Immature natural killer cell (primary cell): ENCODE results near the gene ZNF346. TPM values are rescaled to one million over a fixed set of nuclear protein-coding genes. Genes with fewer than 3 reads are reported as not detected.
"Not testable (repeated sequence)": the region's sequence is repeated elsewhere in the genome, so short reads cannot be mapped to it uniquely, and the experiment has no call there.

Experiments used
- DNase-seq, 3 donors: peaks; one replicate each; pipeline ENCODE4 v3.0.0; 2022; ENCODE audit warnings: mixed read lengths in 1 of 3
- H3K27ac Mint-ChIP-seq, 6 donors: one replicate each; pipeline ENCODE4 v1.8.0; 2020; ENCODE audit warnings: mixed read lengths in 6 of 6, mild to moderate bottlenecking in 5 of 6, inconsistent platforms in 4 of 6, moderate library complexity in 3 of 6
- H3K27me3 Mint-ChIP-seq, 3 donors: one replicate each; pipeline ENCODE4 v1.8.0; 2020 to 2021; ENCODE audit warnings: low read depth in 3 of 3, mild to moderate bottlenecking in 3 of 3, mixed read lengths in 3 of 3, moderate library complexity in 3 of 3, inconsistent platforms in 1 of 3
- H3K36me3 Mint-ChIP-seq, 3 donors: one replicate each; pipeline ENCODE4 v1.8.0; 2020; ENCODE audit warnings: mixed read lengths in 3 of 3, inconsistent platforms in 2 of 3, mild to moderate bottlenecking in 2 of 3
- H3K4me1 Mint-ChIP-seq, 2 donors: one replicate each; pipeline ENCODE4 v1.8.0; 2020; ENCODE audit warnings: inconsistent platforms in 2 of 2, mild to moderate bottlenecking in 2 of 2, mixed read lengths in 2 of 2, moderate library complexity in 1 of 2
- H3K4me3 Mint-ChIP-seq, 5 donors: one replicate each; pipeline ENCODE4 v1.8.0; 2020; ENCODE audit warnings: mild to moderate bottlenecking in 5 of 5, mixed read lengths in 5 of 5, inconsistent platforms in 3 of 5, moderate library complexity in 3 of 5
- H3K9me3 Mint-ChIP-seq, 6 donors: one replicate each; pipeline ENCODE4 v1.8.0; 2020; ENCODE audit warnings: mild to moderate bottlenecking in 6 of 6, mixed read lengths in 6 of 6, inconsistent platforms in 4 of 6, moderate library complexity in 3 of 6
- polyA plus RNA-seq, 3 donors: library from polyadenylated mRNA; unstranded; fragments of 300-500 nt; fragmentation: Illumina TruSeq; gene quantifications; one replicate each; pipeline ENCODE4 v1.2.3, GENCODE V29; 2021

Gene ZNF346
- polyA plus RNA-seq, 3 donors from 2014 or later = 8.8 to 21.5 (median 10.6) TPM

DNA sequence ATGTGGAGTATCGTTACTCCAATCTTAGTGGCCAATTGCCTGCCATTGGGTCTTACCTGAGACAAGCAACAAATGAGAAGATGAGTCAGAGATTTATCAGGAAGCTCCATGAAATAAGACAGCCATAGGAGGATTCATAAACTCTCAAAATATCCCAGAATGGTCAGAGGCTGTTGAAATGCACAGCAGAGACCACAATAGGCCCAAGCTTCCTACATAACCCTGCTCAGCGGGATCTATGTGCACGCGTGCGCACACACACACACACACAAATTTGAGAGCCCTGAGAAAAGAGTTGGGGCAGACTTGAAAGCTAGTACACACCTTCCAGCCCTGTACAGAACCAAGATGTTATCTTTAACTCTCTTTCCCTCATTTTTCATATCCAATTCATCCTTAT is 25.7 kb upstream of the ZNF346 start:
- peaks cover 0 to 7% (median 6%) of the 10 kb centered on the region in 3 donors for H3K36me3 Mint-ChIP-seq
- no peak overlapping the region for H3K4me3 Mint-ChIP-seq
- H3K27me3 Mint-ChIP-seq = no peaks in the 10 kb centered on the region
- H3K9me3 Mint-ChIP-seq = peaks cover 0 to 2% (median 0%) of the 10 kb centered on the region in 6 donors
- H3K27ac Mint-ChIP-seq = peak overlapping the region in 3 of 6 donors; percentile 36 to 79 (median 70)
- no peak for DNase-seq
- H3K4me1 Mint-ChIP-seq = peaks cover 49 to 80% of the 10 kb centered on the region in 2 donors

DNA sequence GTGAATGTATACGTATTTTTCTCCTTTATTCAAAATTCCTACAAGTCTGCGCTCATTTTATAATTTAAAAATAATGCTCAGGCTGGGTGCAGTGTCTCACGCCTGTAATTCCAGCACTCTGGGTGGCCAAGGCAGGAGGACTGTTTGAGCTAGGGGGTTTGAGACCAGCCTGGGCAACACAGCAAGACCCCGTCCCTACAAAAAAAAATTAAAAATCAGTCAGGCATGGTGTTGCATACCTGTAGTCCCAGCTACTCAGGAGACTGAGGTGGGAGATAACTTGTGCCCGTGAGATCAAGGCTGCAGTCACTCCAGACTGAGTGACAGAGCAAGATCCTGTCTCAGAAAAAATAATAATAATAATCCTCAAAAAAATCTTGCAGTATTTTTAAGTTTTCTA is 23.7 kb upstream of the ZNF346 start:
- H3K4me1 Mint-ChIP-seq = peaks cover 47 to 74% of the 10 kb centered on the region in 2 donors
- H3K9me3 Mint-ChIP-seq = peaks cover 0 to 2% (median 0%) of the 10 kb centered on the region in 6 donors
- H3K36me3 Mint-ChIP-seq = peaks cover 0 to 7% (median 6%) of the 10 kb centered on the region in 3 donors
- no peak overlapping the region for H3K27ac Mint-ChIP-seq
- H3K27me3 Mint-ChIP-seq = no peaks in the 10 kb centered on the region
- DNase-seq = no peak
- no peak overlapping the region for H3K4me3 Mint-ChIP-seq

DNA sequence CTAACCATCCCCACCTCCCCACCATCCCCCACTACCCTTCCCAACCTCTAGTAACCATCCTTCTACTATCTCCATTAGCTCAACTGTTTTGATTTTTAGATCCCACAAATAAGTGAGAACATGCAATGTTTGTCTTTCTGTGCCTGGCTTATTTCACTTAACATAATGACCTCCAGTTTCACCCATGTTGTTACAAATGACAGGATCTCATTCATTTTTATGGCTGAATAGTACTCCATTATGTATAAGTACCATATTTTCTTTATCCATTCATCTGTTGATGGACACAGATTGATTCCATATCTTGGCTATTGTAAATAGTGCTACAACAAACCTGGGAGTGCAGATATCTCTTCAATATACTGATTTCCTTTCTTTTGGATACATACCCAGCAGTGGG is 23.0 kb upstream of the ZNF346 start:
- not testable (repeated sequence) for H3K9me3 Mint-ChIP-seq, H3K4me3 Mint-ChIP-seq, H3K27ac Mint-ChIP-seq, H3K27me3 Mint-ChIP-seq, H3K36me3 Mint-ChIP-seq, DNase-seq
- H3K4me1 Mint-ChIP-seq = peaks cover 50 to 74% of the 10 kb centered on the region in 2 donors

- peaks cover 3 to 12% (median 8%) of the 10 kb centered on the region in 3 donors for H3K27me3 Mint-ChIP-seq
- no peak overlapping the region for H3K27ac Mint-ChIP-seq
- DNase-seq = no peak
- peaks cover 41 to 60% of the 10 kb centered on the region in 2 donors for H3K4me1 Mint-ChIP-seq
- peaks cover 0 to 4% (median 0%) of the 10 kb centered on the region in 3 donors for H3K36me3 Mint-ChIP-seq
- H3K4me3 Mint-ChIP-seq = no peak overlapping the region
- H3K9me3 Mint-ChIP-seq = peaks cover 0 to 4% (median 0%) of the 10 kb centered on the region in 6 donors
Measured at GRCh38 chr5:177003649-177004048, 18.8 kb upstream of the ZNF346 start.

DNA sequence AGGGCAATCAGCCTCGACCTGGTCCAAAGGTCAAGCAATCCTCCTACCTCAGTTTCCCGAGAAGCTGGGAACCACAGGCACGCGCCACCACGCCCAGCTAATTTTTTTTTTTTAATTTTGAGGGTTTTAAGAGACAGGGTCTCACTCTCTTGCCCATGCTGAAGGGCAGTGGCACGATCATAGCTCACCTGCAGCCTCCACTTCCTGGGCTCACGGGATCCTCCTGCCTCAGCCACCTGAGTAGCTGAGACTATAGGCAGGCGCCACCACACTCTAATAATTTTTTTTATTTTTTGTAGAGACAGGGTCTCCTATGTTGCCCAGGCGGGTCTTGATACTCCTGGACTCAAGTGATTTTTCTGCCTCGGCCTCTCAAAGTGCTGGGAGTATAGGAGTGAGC is 17.5 kb upstream of the ZNF346 start:
- Mint-ChIP-seq H3K4me3 (peak overlapping the region; percentile 89 to 95 (median 94)), H3K9me3 (peaks cover 0 to 4% (median 0%) of the 10 kb centered on the region in 6 donors), H3K4me1 (peaks cover 34 to 52% of the 10 kb centered on the region in 2 donors), H3K27ac (peak overlapping the region in 4 of 6 donors; percentile 86 to 93 (median 89)), H3K27me3 (peaks cover 3 to 12% (median 8%) of the 10 kb centered on the region in 3 donors), H3K36me3 (peaks cover 0 to 4% (median 0%) of the 10 kb centered on the region in 3 donors)
- DNase-seq = no peak

DNA sequence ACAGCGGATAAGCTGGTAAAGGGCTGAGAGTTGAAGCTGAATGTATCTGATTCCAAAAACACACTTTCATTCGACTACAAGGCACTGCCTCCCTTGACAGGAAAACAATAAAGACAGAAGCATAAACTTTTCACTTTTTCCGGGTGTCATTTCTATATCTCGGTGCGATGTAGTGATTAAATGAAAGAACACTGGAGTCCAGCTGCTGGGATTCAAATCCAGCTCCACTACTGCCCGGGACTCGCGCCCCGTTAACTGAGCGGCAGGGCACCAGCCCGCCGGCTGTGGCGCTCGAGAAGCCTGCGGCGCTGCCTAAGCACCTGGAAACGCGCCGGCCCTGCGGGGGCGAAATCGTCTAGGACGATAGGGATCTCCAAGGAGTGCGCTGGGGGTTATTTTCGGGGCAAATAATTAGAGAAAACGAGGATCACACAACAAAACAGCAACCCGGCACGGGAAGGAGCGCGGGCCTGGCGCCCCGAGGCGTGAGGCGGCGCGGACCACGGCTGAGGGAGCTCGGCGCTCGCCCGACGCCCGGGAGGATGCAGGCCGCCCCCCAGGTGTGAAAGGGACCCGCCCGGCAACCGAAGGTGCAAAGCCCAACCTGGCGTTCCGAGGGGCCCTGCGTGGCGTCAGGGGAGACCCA is 16.8 kb upstream of the ZNF346 start:
- H3K27ac Mint-ChIP-seq = peak overlapping the region; percentile 85 to 93 (median 89)
- H3K27me3 Mint-ChIP-seq = peaks cover 3 to 12% (median 8%) of the 10 kb centered on the region in 3 donors
- H3K4me1 Mint-ChIP-seq = peaks cover 33 to 45% of the 10 kb centered on the region in 2 donors
- H3K9me3 Mint-ChIP-seq = peaks cover 0 to 4% (median 0%) of the 10 kb centered on the region in 6 donors
- peaks cover 0 to 4% (median 0%) of the 10 kb centered on the region in 3 donors for H3K36me3 Mint-ChIP-seq
- H3K4me3 Mint-ChIP-seq = peak overlapping the region; percentile 89 to 95 (median 94)
- DNase-seq = peak; percentile 38 to 53 (median 47)

DNA sequence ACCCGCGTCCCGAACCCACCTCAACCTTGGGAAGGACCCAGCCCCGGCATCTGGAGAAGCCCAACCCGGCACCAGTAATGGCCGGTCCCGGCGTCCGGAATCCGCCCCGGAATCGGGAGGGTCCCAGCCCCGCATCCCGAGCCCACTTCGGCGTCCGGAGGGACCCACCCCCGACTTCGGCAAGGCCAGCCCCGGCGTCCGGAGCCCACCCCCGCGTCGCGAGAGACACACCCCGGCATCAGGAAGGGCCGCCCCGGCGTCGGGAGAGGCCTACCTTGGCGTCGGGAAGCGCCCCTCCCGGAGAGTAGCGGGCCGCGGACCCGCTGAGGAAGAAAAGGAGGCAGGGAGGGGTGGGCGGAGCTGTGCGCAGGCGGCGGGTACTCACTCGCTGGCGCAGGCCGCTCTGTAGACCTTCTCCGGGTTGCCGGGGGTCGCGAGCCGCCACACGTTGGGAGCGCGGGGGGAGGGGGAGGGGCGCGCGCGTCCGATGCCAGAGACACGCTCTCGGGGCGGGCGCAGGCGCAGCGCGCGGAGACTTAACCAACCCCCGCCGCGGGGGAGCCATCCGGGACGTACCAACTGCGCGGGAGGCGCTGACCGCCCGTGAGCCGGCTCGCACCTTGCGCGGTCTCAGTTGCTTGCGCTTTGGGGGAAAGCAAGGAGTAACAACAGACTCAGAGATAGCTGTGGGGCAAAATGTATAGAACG is 16.1 kb upstream of the ZNF346 start, which contains the start of gene UIMC1:
TSS of gene UIMC1 (minus strand) at position 515 of the 708 bp plus-strand sequence. CDS start 24,164 bp downstream, outside the sequence.
- peaks cover 27 to 38% of the 10 kb centered on the region in 2 donors for H3K4me1 Mint-ChIP-seq
- H3K36me3 Mint-ChIP-seq = peaks cover 0 to 4% (median 0%) of the 10 kb centered on the region in 3 donors
- peak; percentile 90 to 92 (median 91) for DNase-seq
- H3K27ac Mint-ChIP-seq = peak within 1 kb of the TSS; percentile 86 to 96 (median 91)
- peak within 1 kb of the TSS; percentile 92 to 96 (median 95) for H3K4me3 Mint-ChIP-seq
- H3K9me3 Mint-ChIP-seq = peaks cover 0 to 4% (median 0%) of the 10 kb centered on the region in 6 donors
- H3K27me3 Mint-ChIP-seq = peaks cover 3 to 12% (median 8%) of the 10 kb centered on the region in 3 donors

DNA sequence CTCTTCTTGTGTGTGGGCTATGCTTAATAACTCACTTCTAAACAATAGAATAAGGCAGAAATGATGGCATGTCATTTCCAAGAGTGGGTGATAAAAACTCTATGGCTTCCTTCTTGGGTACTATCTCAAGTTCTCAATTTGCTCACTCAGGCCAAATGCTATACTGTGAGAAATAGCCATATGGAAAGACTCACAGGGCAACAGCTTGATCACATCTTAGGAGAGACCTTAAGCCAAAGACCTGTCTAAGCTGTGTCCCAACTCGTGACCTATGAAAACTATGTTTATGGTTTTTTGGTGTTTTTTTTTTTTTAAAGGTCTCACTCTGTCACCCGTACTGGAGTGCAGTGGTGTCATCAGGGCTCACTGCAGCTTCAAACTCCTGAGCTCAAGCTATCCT is 13.8 kb upstream of the ZNF346 start:
- DNase-seq = no peak
- Mint-ChIP-seq H3K27ac (no peak overlapping the region), H3K9me3 (peaks cover 0 to 4% (median 0%) of the 10 kb centered on the region in 6 donors), H3K36me3 (peaks cover 0 to 4% (median 0%) of the 10 kb centered on the region in 3 donors), H3K4me3 (peak overlapping the region in 1 of 5 donors; percentile 18), H3K4me1 (peaks cover 24 to 27% of the 10 kb centered on the region in 2 donors), H3K27me3 (peaks cover 3 to 12% (median 8%) of the 10 kb centered on the region in 3 donors)

DNA sequence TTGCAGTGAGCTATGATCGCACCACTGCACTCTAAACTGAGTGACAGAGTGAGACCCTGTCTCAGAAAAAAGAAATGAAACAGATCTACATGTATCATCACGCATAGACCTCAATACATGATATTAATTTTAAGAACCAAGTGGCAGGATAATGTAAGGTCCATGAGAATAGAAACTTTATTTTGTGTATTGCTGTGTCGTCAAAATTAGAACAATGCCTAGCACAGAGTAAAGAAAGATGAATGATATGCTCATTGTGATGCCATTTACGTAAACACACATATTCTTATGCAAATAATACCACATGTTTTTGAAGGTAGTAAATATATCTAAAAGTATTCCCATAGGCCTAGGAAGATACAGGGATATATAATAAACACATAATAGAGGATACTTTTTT is 12.3 kb upstream of the ZNF346 start:
- no peak for DNase-seq
- H3K36me3 Mint-ChIP-seq = peaks cover 0 to 4% (median 0%) of the 10 kb centered on the region in 3 donors
- peaks cover 14 to 16% of the 10 kb centered on the region in 2 donors for H3K4me1 Mint-ChIP-seq
- peaks cover 0 to 4% (median 0%) of the 10 kb centered on the region in 6 donors for H3K9me3 Mint-ChIP-seq
- H3K4me3 Mint-ChIP-seq = no peak overlapping the region
- H3K27me3 Mint-ChIP-seq = peaks cover 3 to 12% (median 8%) of the 10 kb centered on the region in 3 donors
- H3K27ac Mint-ChIP-seq = no peak overlapping the region

DNA sequence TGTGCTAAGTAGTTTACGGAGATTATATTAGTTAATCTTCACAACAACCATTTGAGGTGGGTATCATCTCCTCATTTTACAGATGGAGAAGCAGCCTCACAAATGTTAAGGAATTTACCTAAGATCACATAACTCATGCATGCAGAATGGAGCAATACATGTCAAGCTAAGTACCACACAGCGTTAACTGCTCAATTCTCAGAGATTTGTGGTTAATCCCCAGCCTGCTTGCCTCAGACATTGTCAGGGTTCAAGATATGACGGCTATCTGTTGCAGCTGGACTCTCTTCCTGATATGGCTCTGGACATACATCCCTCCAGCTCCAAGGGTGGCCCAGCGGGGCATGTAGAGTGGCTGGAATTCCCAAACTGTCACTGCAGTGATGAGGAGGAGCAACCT is 7.3 kb upstream of the ZNF346 start:
- Mint-ChIP-seq H3K9me3 (no peaks in the 10 kb centered on the region), H3K4me3 (no peak overlapping the region), H3K4me1 (no peaks in the 10 kb centered on the region), H3K27ac (no peak overlapping the region), H3K27me3 (no peaks in the 10 kb centered on the region), H3K36me3 (no peaks in the 10 kb centered on the region)
- no peak for DNase-seq

GRCh38 chr5:177018341-177018740 is 4.2 kb upstream of the ZNF346 start:
- Mint-ChIP-seq H3K4me3 (no peak overlapping the region), H3K4me1 (peaks cover 19 to 23% of the 10 kb centered on the region in 2 donors), H3K27ac (no peak overlapping the region), H3K9me3 (no peaks in the 10 kb centered on the region), H3K36me3 (no peaks in the 10 kb centered on the region), H3K27me3 (peaks cover 3 to 7% (median 5%) of the 10 kb centered on the region in 3 donors)
- no peak for DNase-seq

DNA sequence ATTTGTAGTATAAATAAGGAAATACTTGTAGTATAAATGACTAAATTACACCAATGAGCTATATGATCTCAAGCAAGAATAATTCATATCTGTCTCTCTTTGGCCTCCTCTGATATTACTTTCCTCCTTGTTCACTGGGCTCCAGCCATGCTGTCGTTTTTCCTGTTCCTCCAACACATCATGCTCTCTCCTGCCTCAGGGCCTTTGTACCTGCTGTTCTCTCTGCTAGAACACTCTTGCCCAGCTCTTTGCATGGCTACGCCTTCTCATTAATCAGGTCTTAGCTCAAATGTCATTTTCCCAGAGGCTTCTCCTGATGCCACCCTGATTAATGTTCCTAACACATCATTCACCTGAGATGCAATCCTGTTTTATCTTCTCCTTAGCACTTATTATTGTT is 2.5 kb upstream of the ZNF346 start:
- no peak for DNase-seq
- H3K4me1 Mint-ChIP-seq = peaks cover 31 to 38% of the 10 kb centered on the region in 2 donors
- H3K4me3 Mint-ChIP-seq = peak overlapping the region in 1 of 5 donors; percentile 4
- peaks cover 3 to 8% (median 7%) of the 10 kb centered on the region in 3 donors for H3K27me3 Mint-ChIP-seq
- no peaks in the 10 kb centered on the region for H3K9me3 Mint-ChIP-seq
- no peak overlapping the region for H3K27ac Mint-ChIP-seq
- H3K36me3 Mint-ChIP-seq = no peaks in the 10 kb centered on the region

- Mint-ChIP-seq H3K4me3 (peak overlapping the region; percentile 98 to 99 (median 99)), H3K4me1 (peaks cover 35 to 48% of the 10 kb centered on the region in 2 donors), H3K27me3 (peaks cover 3 to 8% (median 7%) of the 10 kb centered on the region in 3 donors), H3K36me3 (peaks cover 3 to 5% (median 4%) of the 10 kb centered on the region in 3 donors), H3K9me3 (no peaks in the 10 kb centered on the region), H3K27ac (peak overlapping the region; percentile 92 to 98 (median 96))
- no peak for DNase-seq
Measured at GRCh38 chr5:177023303-177023664, 788 bp downstream of the ZNF346 start.

DNA sequence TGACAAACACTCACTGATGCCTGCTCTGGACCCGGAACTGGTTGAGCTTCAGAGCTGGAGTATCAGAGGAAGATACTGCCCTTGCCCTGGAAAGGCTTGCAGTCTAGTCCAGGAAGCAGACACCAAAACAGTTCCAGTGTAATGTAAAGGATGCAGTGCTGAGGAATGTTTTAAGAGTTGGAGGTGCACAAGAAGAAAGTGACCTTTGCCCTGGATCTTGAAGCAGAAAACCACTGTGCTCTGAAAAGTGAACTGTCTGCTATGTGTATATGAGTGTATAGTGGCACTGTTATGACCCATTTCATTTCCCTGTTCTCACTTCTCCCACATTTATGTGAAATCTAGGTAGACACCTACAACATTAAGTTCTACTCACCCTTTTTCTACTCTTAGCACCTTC is 2.1 kb downstream of the ZNF346 start:
- H3K4me1 Mint-ChIP-seq = peaks cover 35 to 55% of the 10 kb centered on the region in 2 donors
- H3K27ac Mint-ChIP-seq = peak overlapping the region in 5 of 6 donors; percentile 15 to 89 (median 28)
- peaks cover 3 to 8% (median 7%) of the 10 kb centered on the region in 3 donors for H3K27me3 Mint-ChIP-seq
- H3K36me3 Mint-ChIP-seq = peaks cover 8 to 10% (median 8%) of the 10 kb centered on the region in 3 donors
- H3K9me3 Mint-ChIP-seq = no peaks in the 10 kb centered on the region
- DNase-seq = no peak
- H3K4me3 Mint-ChIP-seq = peak overlapping the region in 4 of 5 donors; percentile 44 to 59 (median 50)
